GM19395 (cell line): Measurements from ENCODE around the gene DBNL.

Experiments
- ATAC-seq: cut with Tn5 transposase; IDR thresholded peaks from one replicate; pipeline ENCODE4 v1.9.1; 2021; ENCODE audit warnings: mild to moderate bottlenecking, moderate library complexity; ENCODE audit not compliant: unreplicated experiment

The DBNL gene

DNA sequence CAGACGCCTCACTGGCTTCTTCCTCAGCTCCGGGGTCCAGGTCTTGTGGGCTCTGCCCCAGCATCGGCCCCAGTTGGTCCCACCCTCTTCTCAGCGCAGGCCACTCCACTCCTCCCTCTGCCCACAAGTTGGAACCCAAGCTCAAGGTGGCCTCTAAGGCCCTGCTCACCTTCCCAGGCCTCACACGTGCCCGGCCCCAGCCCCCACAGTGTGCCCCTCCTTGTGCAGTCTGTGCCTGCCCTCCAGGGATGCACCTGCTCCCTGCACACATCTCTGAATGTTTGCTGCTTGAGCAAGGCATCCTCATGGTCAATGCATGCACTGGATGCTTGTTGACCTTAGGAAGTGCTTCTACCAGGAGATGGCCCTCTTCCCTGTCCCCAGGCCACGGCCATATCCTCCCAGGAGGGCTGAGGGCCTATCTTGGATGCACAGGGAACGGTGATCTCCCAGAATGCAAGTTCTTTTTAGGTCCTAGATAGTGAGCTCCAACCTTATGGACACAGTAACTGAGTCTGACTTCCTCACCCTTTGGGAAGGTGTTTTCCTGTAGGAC, 51.9 kb downstream of the DBNL start:
- no peak for ATAC-seq

GRCh38 chr7:44097064-44097932, 52.8 kb downstream of the DBNL start:
- peak; percentile 65 for ATAC-seq

DNA sequence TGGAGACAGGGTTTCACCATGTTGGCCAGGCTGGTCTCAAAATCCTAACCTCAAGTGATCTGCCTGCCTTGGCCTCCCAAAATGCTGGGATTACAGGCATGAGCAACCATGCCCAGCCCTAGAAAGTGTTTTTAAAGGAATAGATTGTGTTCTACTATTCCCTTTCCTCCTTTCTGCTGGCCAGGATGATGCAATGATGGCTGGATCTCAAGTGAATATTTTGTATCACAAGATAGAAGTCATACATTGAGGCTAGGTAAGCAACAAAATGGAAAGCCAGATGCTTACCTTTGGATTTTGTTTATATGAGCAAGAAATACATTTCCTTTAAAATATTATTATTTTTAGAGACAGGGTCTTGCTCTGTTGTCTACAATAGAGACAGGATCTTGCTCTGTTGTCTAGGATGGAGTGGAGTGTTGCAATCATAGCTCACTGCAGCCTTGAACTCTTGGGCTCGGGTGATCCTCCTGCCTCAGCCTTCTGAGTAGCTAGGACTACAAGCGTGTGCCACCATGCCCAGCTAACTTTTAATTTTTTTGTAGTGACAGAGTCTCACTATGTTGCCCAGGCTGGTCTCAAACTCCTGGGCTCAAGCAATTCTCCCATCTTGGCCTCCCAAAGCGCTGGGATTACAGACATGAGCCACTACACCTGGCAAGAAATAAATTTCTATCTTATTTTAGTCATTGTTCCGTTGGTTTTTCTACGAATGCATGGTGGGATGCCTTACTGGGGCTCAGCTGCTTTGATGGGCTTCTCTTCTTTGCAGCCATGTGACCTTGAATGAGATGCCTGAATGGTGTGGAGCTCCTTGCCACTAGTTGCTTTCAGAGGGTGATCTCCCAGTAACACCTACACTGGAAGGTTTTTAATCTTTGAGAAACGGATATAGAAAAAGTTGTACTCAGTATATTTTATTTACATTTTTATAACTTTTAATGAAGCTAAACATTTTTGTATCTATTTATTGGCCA, 53.9 kb downstream of the DBNL start:
- ATAC-seq, result no peak

DNA sequence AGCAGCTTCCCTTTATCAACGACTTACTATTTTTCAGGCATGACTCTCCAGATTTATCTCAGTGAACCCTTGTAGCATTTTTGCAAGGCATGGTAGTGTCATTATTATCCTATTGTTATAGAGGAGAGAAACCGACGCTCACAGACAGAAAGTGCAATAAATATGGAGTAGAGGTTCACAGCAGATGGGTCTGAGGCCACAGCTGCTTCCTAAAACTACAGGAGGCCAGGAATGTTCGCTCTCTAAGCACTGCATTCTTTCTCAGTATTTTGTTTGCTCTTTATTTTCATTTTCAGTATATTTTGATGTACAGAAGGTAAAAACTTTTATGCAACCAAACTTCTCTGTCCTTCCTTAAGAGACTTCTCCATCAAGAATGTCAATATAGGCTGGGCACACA, 55.2 kb downstream of the DBNL start:
- no peak for ATAC-seq

GRCh38 chr7:44100458-44101302, 56.2 kb downstream of the DBNL start:
- ATAC-seq, result no peak

DNA sequence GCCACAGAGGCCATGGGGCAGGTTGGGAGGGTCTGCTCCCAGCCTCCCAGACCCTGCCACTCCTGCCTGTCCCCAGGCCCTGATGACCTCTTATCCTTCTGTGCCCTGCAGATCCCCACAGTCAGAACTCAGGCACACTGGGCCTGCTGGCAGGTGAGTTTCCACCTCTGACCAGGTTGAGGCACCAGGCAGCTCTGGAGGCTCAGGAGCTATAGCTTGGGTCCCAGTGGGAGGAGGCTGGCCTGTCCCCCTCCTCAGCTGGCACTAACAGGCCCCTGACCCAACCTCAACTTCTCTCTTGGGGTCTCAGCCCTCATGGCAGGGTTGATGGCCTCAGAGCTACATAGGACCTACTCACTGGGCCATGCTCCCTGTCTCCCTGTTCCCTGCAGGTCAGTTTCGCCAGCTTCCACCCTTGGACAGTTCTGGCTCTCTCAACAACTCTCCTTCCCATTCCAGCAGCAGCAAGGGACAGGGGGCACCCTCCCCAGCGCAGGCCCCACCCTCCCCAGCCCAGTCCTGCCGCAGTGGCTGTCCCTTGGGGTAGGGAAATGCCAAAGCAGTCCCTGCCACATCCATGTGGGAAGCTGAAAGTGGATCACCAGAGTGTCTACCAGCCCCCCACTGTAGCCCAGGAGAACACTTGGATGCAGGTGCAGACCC, 56.9 kb downstream of the DBNL start:
- no peak for ATAC-seq

DNA sequence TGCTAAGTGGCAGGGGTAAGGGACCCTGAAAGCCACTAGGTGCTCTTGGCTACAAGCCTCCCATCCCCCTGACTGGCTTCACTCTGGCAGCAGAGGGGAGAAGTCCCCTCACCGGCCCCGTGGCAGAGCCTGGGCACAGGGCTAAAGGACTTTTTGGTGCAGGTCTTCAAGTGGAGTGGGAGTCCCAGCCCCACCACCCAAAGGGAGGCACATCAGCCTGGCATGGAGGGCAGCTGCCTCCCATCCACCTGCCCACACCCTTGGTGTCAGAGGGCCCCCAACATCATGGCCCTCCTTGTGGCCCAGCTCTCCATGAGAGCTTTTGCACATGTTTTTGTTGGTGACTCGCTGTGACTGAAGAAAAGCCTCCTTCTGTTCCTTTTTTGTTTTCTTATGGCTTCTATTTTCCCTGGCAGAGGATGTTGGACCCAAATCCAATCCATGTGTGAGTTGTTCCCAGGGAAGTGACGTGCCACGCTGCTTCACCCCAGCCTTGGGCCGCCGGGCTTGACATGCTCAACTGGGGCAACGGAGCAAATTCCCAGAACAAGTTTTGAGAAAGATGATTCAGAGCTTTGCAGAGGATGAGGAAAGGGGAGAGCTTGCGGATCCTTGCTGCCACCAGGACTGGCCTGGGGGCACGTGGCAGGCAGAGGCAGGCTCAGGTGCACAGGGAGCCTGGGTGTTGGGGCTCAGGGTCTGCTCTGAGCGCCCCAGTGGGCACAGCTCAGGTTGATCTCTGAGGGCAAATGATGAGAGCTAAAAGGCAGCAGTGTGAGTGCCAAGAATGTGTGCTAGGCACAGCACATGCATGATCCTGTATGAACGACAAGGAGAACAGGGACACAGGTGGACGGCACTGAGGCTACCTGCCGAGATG, 57.7 kb downstream of the DBNL start:
- no peak for ATAC-seq

- ATAC-seq, result no peak
These were observed 58.5 kb downstream of the DBNL start for GRCh38 chr7:44102846-44103565.

DNA sequence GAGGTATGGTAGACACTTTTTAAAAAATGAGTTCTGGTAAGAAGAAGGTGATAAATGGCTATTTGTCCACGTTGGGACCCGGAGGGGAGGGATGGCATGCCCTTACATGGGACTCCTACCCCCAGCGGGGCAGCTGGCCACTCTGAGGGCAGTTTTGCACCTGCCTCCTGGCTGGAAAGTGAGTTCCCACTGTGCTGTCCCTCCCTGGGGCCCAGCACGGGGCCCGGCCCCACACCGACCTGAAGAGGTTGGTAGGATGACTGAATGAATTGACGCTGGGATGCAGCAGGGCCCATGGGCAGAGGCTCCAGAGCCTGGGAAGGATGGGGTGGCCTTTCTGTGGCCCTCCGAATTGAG, 59.0 kb downstream of the DBNL start:
- ATAC-seq, result no peak

DNA sequence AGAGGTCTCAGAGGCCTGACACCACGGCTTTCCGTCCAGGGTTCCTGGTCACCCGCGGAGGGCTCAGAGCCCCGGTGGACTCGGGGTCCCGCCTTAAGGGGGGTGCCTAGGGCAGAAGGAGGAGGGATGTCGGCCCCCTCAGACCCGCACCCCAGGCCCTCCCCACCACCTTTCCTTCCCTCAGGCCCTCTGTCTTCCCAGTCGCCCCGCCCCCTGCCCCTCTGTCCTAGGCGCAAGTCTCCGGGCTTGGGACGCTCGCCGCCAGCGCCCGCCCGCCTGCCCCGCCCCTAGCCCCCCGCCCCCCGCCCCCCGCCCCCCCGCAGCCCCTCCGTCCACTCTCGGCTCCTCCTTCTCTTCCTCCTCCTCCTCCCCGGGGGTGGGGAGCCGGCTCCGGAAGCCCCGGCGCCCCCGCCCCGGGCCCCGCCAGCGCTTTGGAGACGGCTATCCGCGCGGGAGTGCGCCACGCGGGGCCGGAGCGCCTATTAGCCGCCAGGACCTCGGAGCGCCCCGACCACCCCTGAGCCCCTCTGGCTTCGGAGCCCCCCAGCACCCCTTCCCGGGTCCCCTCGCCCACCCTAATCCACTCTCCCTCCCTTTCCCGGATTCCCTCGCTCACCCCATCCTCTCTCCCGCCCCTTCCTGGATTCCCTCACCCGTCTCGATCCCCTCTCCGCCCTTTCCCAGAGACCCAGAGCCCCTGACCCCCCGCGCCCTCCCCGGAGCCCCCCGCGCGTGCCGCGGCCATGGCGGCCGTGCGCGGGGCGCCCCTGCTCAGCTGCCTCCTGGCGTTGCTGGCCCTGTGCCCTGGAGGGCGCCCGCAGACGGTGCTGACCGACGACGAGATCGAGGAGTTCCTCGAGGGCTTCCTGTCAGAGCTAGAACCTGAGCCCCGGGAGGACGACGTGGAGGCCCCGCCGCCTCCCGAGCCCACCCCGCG, 59.7 kb downstream of the DBNL start, which contains the start of gene AEBP1:
TSS of gene AEBP1 (plus strand) at position 423 of the 937 bp plus-strand sequence. CDS start at position 744, 321 bp downstream.
- ATAC-seq, result no peak

- ATAC-seq, result no peak
These were observed 60.6 kb downstream of the DBNL start for GRCh38 chr7:44104860-44105771.

DNA sequence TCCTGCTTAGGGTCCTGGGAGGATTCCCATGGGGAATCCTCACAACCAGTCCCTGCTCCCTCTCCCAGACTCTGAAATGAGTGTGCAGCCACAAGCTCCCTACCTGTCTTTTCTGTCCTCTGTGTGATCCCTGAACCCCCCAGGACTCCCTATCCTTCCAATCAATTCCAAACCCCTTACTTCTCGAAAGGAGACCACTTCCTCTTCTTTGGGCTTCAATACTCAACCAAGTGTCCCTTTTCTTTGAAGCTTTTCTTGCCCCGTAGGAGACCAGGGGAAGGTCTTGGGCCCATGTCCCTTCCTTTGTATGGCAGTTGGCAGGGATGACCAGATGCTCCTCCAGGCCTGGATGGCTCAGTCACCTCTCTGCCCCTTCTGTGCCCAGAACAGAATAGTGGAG, 61.3 kb downstream of the DBNL start:
- no peak for ATAC-seq

GRCh38 chr7:44106311-44107065, 62.0 kb downstream of the DBNL start:
- no peak for ATAC-seq

DNA sequence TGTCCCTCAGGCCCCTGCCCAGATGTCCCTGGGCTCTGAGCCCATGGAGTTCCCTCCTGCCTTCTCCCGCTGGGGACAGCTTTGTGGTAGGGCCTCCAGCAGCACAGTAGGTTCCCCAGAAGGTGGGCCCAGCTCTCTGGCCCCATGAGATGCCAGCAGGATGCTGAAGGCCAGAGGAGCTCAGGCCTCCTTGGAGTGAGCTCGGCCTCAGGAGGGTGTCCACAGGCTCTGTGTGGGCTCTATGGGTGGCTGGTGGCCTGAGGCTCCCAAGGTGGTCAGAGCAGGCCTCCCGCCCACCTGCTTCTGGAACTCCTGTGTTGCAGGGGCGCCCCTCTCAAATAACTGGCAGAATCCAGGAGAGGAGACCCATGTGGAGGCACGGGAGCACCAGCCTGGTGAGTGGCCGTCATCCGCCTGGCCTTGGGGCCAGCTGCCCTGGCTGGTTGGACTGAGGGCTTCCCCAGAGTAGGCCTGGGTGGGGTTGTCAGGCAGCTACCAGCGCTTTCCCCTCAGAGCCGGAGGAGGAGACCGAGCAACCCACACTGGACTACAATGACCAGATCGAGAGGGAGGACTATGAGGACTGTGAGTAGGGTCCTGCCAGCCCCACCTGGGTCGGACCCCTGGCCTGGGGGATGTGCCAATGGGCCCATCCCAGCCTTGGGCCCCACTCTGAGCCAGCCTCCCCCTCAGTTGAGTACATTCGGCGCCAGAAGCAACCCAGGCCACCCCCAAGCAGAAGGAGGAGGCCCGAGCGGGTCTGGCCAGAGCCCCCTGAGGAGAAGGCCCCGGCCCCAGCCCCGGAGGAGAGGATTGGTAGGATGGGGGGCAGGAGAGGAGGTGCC, 62.8 kb downstream of the DBNL start:
- no peak for ATAC-seq
